HG03432 (cell line): ENCODE data around the gene ZFC3H1.

Experiments
- ATAC-seq: cut with Tn5 transposase; IDR thresholded peaks from one replicate; pipeline ENCODE4 v1.9.1; 2021; ENCODE audit warnings: mild to moderate bottlenecking, moderate library complexity; ENCODE audit not compliant: unreplicated experiment

The ZFC3H1 gene

GRCh38 chr12:71638499-71638898, 25.1 kb downstream of the ZFC3H1 start:
- no peak for ATAC-seq

- ATAC-seq: peak; percentile 75
These were observed 26.9 kb downstream of the ZFC3H1 start for GRCh38 chr12:71636704-71637115.

GRCh38 chr12:71627438-71628002, 36.1 kb downstream of the ZFC3H1 start:
- no peak for ATAC-seq

- ATAC-seq: no peak
These were observed 36.9 kb downstream of the ZFC3H1 start for GRCh38 chr12:71626768-71627167.

GRCh38 chr12:71626098-71626497, 37.5 kb downstream of the ZFC3H1 start:
- ATAC-seq: peak; percentile 79

- no peak for ATAC-seq
These were observed 38.2 kb downstream of the ZFC3H1 start for GRCh38 chr12:71625476-71625875.

- no peak for ATAC-seq
These were observed 41.7 kb downstream of the ZFC3H1 start for GRCh38 chr12:71621938-71622337.

GRCh38 chr12:71610031-71610795, 53.4 kb downstream of the ZFC3H1 start:
- no peak for ATAC-seq

GRCh38 chr12:71607494-71608330, 55.9 kb downstream of the ZFC3H1 start:
- no peak for ATAC-seq

GRCh38 chr12:71605039-71605438, 58.6 kb downstream of the ZFC3H1 start:
- ATAC-seq: no peak

GRCh38 chr12:71602761-71603577, 60.7 kb downstream of the ZFC3H1 start:
- ATAC-seq: no peak

- no peak for ATAC-seq
These were observed 62.1 kb downstream of the ZFC3H1 start for GRCh38 chr12:71601546-71601945.

- no peak for ATAC-seq
These were observed 64.4 kb downstream of the ZFC3H1 start for GRCh38 chr12:71599210-71599609.

GRCh38 chr12:71594214-71594948, 69.3 kb downstream of the ZFC3H1 start:
- ATAC-seq: no peak

GRCh38 chr12:71592841-71593240, 70.8 kb downstream of the ZFC3H1 start:
- ATAC-seq: no peak

- no peak for ATAC-seq
These were observed 72.0 kb downstream of the ZFC3H1 start for GRCh38 chr12:71591601-71592000.

- no peak for ATAC-seq
These were observed 74.2 kb downstream of the ZFC3H1 start for GRCh38 chr12:71589478-71589881.

GRCh38 chr12:71587012-71587411, 76.6 kb downstream of the ZFC3H1 start:
- ATAC-seq: no peak

- no peak for ATAC-seq
These were observed 78.4 kb downstream of the ZFC3H1 start for GRCh38 chr12:71585218-71585617.

GRCh38 chr12:71584356-71584755, 79.3 kb downstream of the ZFC3H1 start:
- no peak for ATAC-seq
